Gastrocnemius medialis (tissue), 4 donors: ENCODE results near the gene LRRC18. TPM values are rescaled to one million over a fixed set of nuclear protein-coding genes. Genes with fewer than 3 reads are reported as not detected.

Experiments used
- ATAC-seq, 2 donors: fragments of 150-250 bp; one replicate each; pipeline ENCODE4 v1.9.1; 2016
- DNase-seq, 2 donors: peaks; one replicate each; pipeline ENCODE4 v3.0.0-alpha.2; 2019
- H3K27ac ChIP-seq, 4 donors: fragments of 200-600 bp; sonication (generic); 1 replicate in 1 of 4; 2 replicates in 3 of 4; pipeline ENCODE4 v1.5.1; 2016 to 2018; ENCODE audit warnings: mild to moderate bottlenecking in 2 of 4, moderate library complexity in 1 of 4
- H3K27me3 ChIP-seq, 3 donors: fragments of 200-600 bp; sonication (generic) in 2 of 3; 1 replicate in 1 of 3; 2 replicates in 2 of 3; pipeline versions ENCODE4 v1.5.1 to v1.6.0; 2016 to 2019; ENCODE audit warnings: mild to moderate bottlenecking in 1 of 3, moderate library complexity in 1 of 3
- H3K36me3 ChIP-seq, 2 donors: fragments of 200-600 bp; sonication (generic) in 1 of 2; one replicate each; pipeline ENCODE4 v1.5.1; 2017 to 2018
- H3K4me1 ChIP-seq, 2 donors: fragments of 200-600 bp; sonication (generic) in 1 of 2; one replicate each; pipeline ENCODE4 v1.5.1; 2016 to 2017; ENCODE audit warnings: mild to moderate bottlenecking in 2 of 2
- H3K4me3 ChIP-seq, 4 donors: fragments of 200-600 bp; sonication (generic) in 3 of 4; 1 replicate in 1 of 4; 2 replicates in 3 of 4; pipeline ENCODE4 v1.5.1; 2016 to 2019; ENCODE audit warnings: mild to moderate bottlenecking in 2 of 4
- H3K9me3 ChIP-seq, 3 donors: fragments of 200-600 bp; sonication (generic) in 2 of 3; 1 replicate in 1 of 3; 2 replicates in 2 of 3; pipeline ENCODE4 v1.5.1; 2016 to 2019
- CTCF ChIP-seq, 5 experiments: fragments of 450-650 bp in 3 of 5; fragments of 200-600 bp in 2 of 5; sonication (generic) in 2 of 5; IDR thresholded peaks in 4 of 5; conservative IDR thresholded peaks in 1 of 5; 1 replicate in 4 of 5; 2 replicates in 1 of 5; pipeline ENCODE4 v1.5.1; 2016 to 2019; ENCODE audit warnings: antibody characterized with exemption in 5 of 5, mild to moderate bottlenecking in 3 of 5, moderate library complexity in 3 of 5
- POLR2A ChIP-seq, 2 donors: fragments of 450-650 bp; IDR thresholded peaks; one replicate each; pipeline ENCODE4 v1.6.1; 2017; ENCODE audit warnings: antibody characterized with exemption in 2 of 2, mild to moderate bottlenecking in 2 of 2, moderate library complexity in 2 of 2
- in situ Hi-C, 4 donors: fragments of 200-750 bp; cut with MboI; loops; one replicate each; pipeline versions ENCODE4 v1.15.0 to v1.8.0; 2017; ENCODE audit warnings: low sequenced_read_pairs in 4 of 4
- intact Hi-C: fragments of 100-400 bp; cut with DNase I; formaldehyde crosslinking; loops from one replicate; pipeline ENCODE4 v1.15.1; 2023; ENCODE audit warnings: low total_unique reads
- microRNA-seq, 2 donors: library from miRNA; unstranded; fragments of <30 nt; microRNA quantifications; one replicate each; pipeline ENCODE4, GENCODE V29; 2016; ENCODE audit warnings: borderline replicate concordance in 2 of 2
- total RNA-seq, 4 donors: library from RNA; depleted of rRNA; stranded (reverse); fragments of >200 nt; gene quantifications; one replicate each; pipeline versions ENCODE4 v1.1.0 to v1.2.3, GENCODE V29; 2016

Gene LRRC18
- total RNA-seq, 4 donors from 2014 or later: not detected

DNA sequence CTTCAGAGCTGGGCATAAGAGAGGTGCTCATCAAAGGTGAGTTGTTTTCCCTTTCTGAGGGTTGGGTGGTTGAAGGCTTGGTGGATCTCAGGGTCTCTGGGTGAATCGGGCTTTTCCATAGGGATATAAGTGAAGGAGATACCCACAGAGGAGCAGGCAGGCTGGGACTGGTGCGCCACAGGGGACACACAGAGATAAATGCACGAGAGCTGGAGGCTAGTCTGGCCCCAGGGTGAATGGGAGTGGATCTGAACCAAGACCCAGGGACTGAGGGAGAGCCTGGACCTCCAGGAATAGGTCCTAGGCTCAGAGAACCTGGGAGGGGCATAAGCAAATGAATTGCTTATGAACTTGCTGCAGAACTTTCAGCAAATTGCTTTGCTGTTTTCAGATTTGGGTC, 61.5 kb downstream of the LRRC18 start:
- ATAC-seq: no peak
- intact Hi-C loops: no loop called here
- Histone ChIP-seq H3K4me1 (no peaks in the 10 kb centered on the region), H3K4me3 (no peak overlapping the region), H3K36me3 (no peaks in the 10 kb centered on the region), H3K9me3 (no peaks in the 10 kb centered on the region), H3K27me3 (no peaks in the 10 kb centered on the region), H3K27ac (no peak overlapping the region)
- in situ Hi-C loops: no loop called here
- TF ChIP-seq POLR2A (IDR thresholded peaks at IDR 0.05) (no peak), CTCF (IDR thresholded peaks at IDR 0.05 in 4 of 5, conservative IDR thresholded peaks at IDR 0.05 in 1 of 5) (no peak)
- DNase-seq: no peak

DNA sequence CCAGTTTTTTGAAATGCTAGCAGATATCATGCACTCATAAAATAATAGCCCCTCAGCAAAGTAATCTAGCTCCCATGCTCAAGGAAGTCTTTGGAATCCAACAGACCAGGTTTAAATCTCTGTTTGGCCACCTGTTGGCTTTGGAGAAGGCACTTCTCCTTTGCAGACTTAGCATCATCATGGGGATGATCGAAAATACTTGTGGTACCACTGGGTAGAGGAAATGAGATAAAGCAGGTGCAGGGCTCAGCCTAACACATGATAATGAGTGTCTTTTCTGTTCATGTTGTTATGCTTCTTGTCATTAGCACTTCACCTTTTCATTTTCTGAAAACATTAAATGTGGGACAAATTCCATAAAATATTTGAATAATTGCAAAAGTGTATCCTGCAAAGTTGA, 67.4 kb downstream of the LRRC18 start:
- intact Hi-C loops: no loop called here
- Histone ChIP-seq H3K36me3 (no peaks in the 10 kb centered on the region), H3K4me3 (no peak overlapping the region), H3K27me3 (no peaks in the 10 kb centered on the region), H3K27ac (no peak overlapping the region), H3K9me3 (no peaks in the 10 kb centered on the region), H3K4me1 (no peaks in the 10 kb centered on the region)
- no peak for TF ChIP-seq CTCF (IDR thresholded peaks at IDR 0.05 in 4 of 5, conservative IDR thresholded peaks at IDR 0.05 in 1 of 5)
- no peak for TF ChIP-seq POLR2A (IDR thresholded peaks at IDR 0.05)
- ATAC-seq (no peak), DNase-seq (no peak)
- in situ Hi-C loops: no loop called here

Small RNA genes within 50 kb of the gene (microRNA-seq; reads per million reads assigned to microRNA genes)
- gene MIR4294: 0 reads per million in 2 donors

Other genes starting within 250 kb of the LRRC18 start
- gene VSTM4, start 175.7 kb upstream of the LRRC18 start, total RNA-seq: 1 to 10 TPM; 1.8 to 4.0 (median 2.6) TPM
- gene FAM170B, start 194.2 kb upstream of the LRRC18 start, total RNA-seq: not detected
- gene TMEM273, start 248.6 kb upstream of the LRRC18 start, total RNA-seq: 10 to 100 TPM in 1 of 4 donors, 1 to 10 TPM in 3; 4.9 to 11.2 (median 7.8) TPM